ENCODE results near the gene HINT1.

Gene HINT1

DNA sequence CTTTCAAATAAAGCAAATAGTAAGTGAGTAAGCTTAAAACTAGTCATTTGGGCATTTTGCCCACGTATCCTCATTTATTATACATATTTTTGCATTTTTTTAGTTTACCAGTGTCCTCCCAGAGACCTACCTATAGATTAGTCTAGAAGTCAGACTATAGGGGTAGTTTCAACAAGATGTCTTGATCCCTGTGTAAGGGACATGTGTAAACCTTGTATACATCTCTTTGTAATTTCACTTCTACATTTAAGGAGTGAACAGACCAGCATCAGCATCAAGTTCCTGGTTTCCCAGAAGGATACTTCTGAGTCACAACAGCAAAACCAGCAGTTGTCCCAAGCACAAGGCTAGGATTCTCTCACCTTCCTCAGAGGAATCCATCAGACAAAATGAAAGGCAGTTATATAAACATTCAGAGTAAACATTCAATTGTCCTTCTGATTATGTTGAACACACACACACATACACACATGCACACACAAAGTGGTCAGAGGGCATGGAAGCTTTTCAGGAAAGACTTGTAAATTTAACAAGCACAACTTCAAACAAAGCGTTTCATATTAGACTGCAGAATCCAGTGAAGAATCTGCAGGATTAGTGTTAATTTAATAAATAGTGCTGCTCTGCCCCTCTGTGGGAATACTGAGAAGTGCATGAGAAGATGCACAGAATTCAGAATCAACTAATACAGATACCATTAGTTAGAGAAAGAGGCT lies 55.4 kb downstream of the HINT1 start:
- no peak overlapping the region for H3K4me3 Mint-ChIP-seq

More for the DNA sequence above, 55.4 kb downstream of the HINT1 start:
- H3K4me1 Mint-ChIP-seq (ENCODE audit: low read depth): peaks cover 11% of the 10 kb centered on the region
- H3K9me3 Mint-ChIP-seq: no peaks in the 10 kb centered on the region
- no peaks in the 10 kb centered on the region for H3K36me3 Mint-ChIP-seq (ENCODE audit: low read depth)
- no peak overlapping the region for H3K27ac Mint-ChIP-seq
- H3K27me3 Mint-ChIP-seq (ENCODE audit: low read depth): no peaks in the 10 kb centered on the region
